HCT116 (cell line): ENCODE measurements around the gene CISTR. TPM values are rescaled to one million over a fixed set of nuclear protein-coding genes. Genes with fewer than 3 reads are reported as not detected.

Experiments
- ATAC-seq: fragments of 200-7000 bp; cut with Tn5 transposase; 2 replicates; pipeline ENCODE4 v1.9.1; 2020; ENCODE audit warnings: mild to moderate bottlenecking, moderate library complexity
- BruUV-seq: library from RNA; stranded (reverse); fragments of 400-500 nt; replicated peaks from 2 replicates; lab custom pipeline; 2021; lab: Mats Ljungman, UMichigan
- CTCF ChIA-PET: fragments of 300-600 bp; sonication (Branson Sonifier 250); formaldehyde crosslinking; loops from one replicate; lab custom pipeline; 2021; ENCODE audit warnings: antibody characterized with exemption; lab: Charles Lee
- POLR2A ChIA-PET: fragments of 300-600, 350-600 bp; sonication (Branson Sonifier 250); formaldehyde crosslinking; loops from one replicate; lab custom pipeline; 2021; ENCODE audit warnings: antibody characterized with exemption; lab: Charles Lee
- RAD21 ChIA-PET, 2 experiments: fragments of 300-600 bp; sonication (Branson Sonifier 250); formaldehyde crosslinking; loops; one replicate each; lab custom pipeline; 2023; ENCODE audit warnings: low total read pairs in 2 of 2; ENCODE audit not compliant: uncharacterized antibody in 2 of 2, unreplicated experiment in 2 of 2, low non-redundant PET in 1 of 2; lab: Charles Lee
- DNase-seq: peaks from one replicate; pipeline ENCODE4 v3.0.0-alpha.2; 2010; ENCODE audit warnings: low read depth, low spot score
- H2AFZ ChIP-seq: fragments of 200-600 bp; shearing (Covaris generic), sonication (generic); 2 replicates; pipeline ENCODE4 v1.6.1; 2017; ENCODE audit warnings: low read depth, mixed run types, mixed read lengths, antibody characterized with exemption, low read length; ENCODE audit not compliant: poor library complexity, severe bottlenecking
- H3K27ac ChIP-seq: 2 replicates; pipeline ENCODE4 v1.5.1; 2012; ENCODE audit warnings: low read depth, low read length
- H3K27me3 ChIP-seq: fragments of 200-600 bp; sonication (generic); 2 replicates; pipeline ENCODE4 v1.6.1; 2016; ENCODE audit warnings: mixed run types, low read length, mixed read lengths; ENCODE audit not compliant: insufficient read depth
- H3K36me3 ChIP-seq, 2 experiments: fragments of 200-500 bp in 1 of 2; fragments of 200-600 bp in 1 of 2; sonication (Bioruptor generic) in 1 of 2; sonication (generic) in 1 of 2; 2 replicates each; pipeline versions ENCODE4 v1.5.1 to v1.6.1; 2014 to 2016; ENCODE audit warnings: low read length in 2 of 2, inconsistent platforms in 1 of 2, mixed read lengths in 1 of 2, mixed run types in 1 of 2; ENCODE audit not compliant: insufficient read depth in 2 of 2, control insufficient read depth in 1 of 2
- H3K4me1 ChIP-seq, 2 experiments: fragments of 200-600 bp in 1 of 2; sonication (generic) in 1 of 2; 2 replicates each; pipeline versions ENCODE4 v1.5.1 to v1.6.1; 2012 to 2017; ENCODE audit warnings: low read length in 2 of 2, inconsistent platforms in 1 of 2, mild to moderate bottlenecking in 1 of 2, mixed read lengths in 1 of 2, mixed run types in 1 of 2, moderate library complexity in 1 of 2; ENCODE audit not compliant: insufficient read depth in 2 of 2, control insufficient read depth in 1 of 2
- H3K4me2 ChIP-seq: fragments of 200-600 bp; sonication (generic); 2 replicates; pipeline ENCODE4 v1.6.1; 2017; ENCODE audit warnings: mixed run types, low read length, mixed read lengths
- H3K4me3 ChIP-seq, 2 experiments: fragments of 200-600 bp in 1 of 2; sonication (generic) in 1 of 2; replicated peaks in 1 of 2; 2 replicates each; pipeline ENCODE4 v1.5.1; 2011 to 2016; ENCODE audit warnings: low read length in 2 of 2, control low read depth in 1 of 2, low read depth in 1 of 2, mild to moderate bottlenecking in 1 of 2, mixed read lengths in 1 of 2, mixed run types in 1 of 2
- H3K79me2 ChIP-seq: fragments of 200-600 bp; sonication (generic); 2 replicates; pipeline ENCODE4 v1.6.1; 2017; ENCODE audit warnings: mild to moderate bottlenecking, mixed run types, low read length, moderate library complexity, mixed read lengths; ENCODE audit not compliant: insufficient read depth
- H3K9ac ChIP-seq: fragments of 200-600 bp; sonication (generic); 2 replicates; pipeline ENCODE4 v1.6.1; 2016; ENCODE audit warnings: low read length, mixed read lengths
- H3K9me2 ChIP-seq: fragments of 200-600 bp; sonication (generic), shearing (Covaris generic); 2 replicates; pipeline ENCODE4 v1.6.1; 2017; ENCODE audit warnings: mixed run types, mild to moderate bottlenecking, moderate library complexity; ENCODE audit not compliant: insufficient read depth
- H3K9me3 ChIP-seq, 2 experiments: fragments of 200-500 bp in 1 of 2; fragments of 200-600 bp in 1 of 2; sonication (Bioruptor generic) in 1 of 2; sonication (generic) in 1 of 2; 2 replicates each; pipeline ENCODE4 v1.6.1; 2014 to 2017; ENCODE audit warnings: low read length in 2 of 2, mixed read lengths in 2 of 2, inconsistent platforms in 1 of 2, low read depth in 1 of 2, mild to moderate bottlenecking in 1 of 2, mixed run types in 1 of 2, moderate library complexity in 1 of 2; ENCODE audit not compliant: control insufficient read depth in 1 of 2, insufficient read depth in 1 of 2
- H4K20me1 ChIP-seq: fragments of 200-600 bp; sonication (generic), shearing (Covaris generic); 2 replicates; pipeline ENCODE4 v1.6.1; 2017; ENCODE audit warnings: mixed run types, mild to moderate bottlenecking, moderate library complexity; ENCODE audit not compliant: insufficient read depth
- CBX3 ChIP-seq: IDR thresholded peaks from 2 replicates; pipeline ENCODE4 v1.6.1; 2012; ENCODE audit warnings: low read depth
- CEBPB ChIP-seq: IDR thresholded peaks from 2 replicates; pipeline ENCODE4 v1.6.1; 2012; ENCODE audit warnings: low read depth
- EGR1 ChIP-seq: IDR thresholded peaks from 2 replicates; pipeline ENCODE4 v1.6.1; 2012; ENCODE audit warnings: low read depth
- ELF1 ChIP-seq: IDR thresholded peaks from 2 replicates; pipeline ENCODE4 v1.6.1; 2012; ENCODE audit warnings: low read depth, borderline replicate concordance
- EZH2 ChIP-seq: fragments of 200-600 bp; sonication (generic); IDR thresholded peaks from 2 replicates; pipeline ENCODE4 v1.6.1; 2017; ENCODE audit warnings: antibody characterized with exemption, mixed run types
- EZH2phosphoT487 ChIP-seq: fragments of 200-600 bp; IDR thresholded peaks from 2 replicates; pipeline ENCODE4 v1.6.1; 2018; ENCODE audit warnings: antibody characterized with exemption, borderline replicate concordance
- FOSL1 ChIP-seq: IDR thresholded peaks from 2 replicates; pipeline ENCODE4 v1.6.1; 2012; ENCODE audit warnings: low read depth
- JUND ChIP-seq: IDR thresholded peaks from 2 replicates; pipeline ENCODE4 v1.6.1; 2012
- MAX ChIP-seq: IDR thresholded peaks from 2 replicates; pipeline ENCODE4 v1.6.1; 2012
- POLR2A ChIP-seq: IDR thresholded peaks from 2 replicates; pipeline ENCODE4 v1.7.0; 2011; ENCODE audit warnings: borderline replicate concordance; ENCODE audit not compliant: insufficient read depth, insufficient read length; ENCODE audit errors: extremely low read depth
- POLR2AphosphoS5 ChIP-seq: IDR thresholded peaks from 2 replicates; pipeline ENCODE4 v1.6.1; 2011; ENCODE audit warnings: mild to moderate bottlenecking, low read depth, low read length, moderate library complexity
- RAD21 ChIP-seq: IDR thresholded peaks from 2 replicates; pipeline ENCODE4 v1.6.1; 2012; ENCODE audit warnings: low read depth, mild to moderate bottlenecking
- SIN3A ChIP-seq: IDR thresholded peaks from 2 replicates; pipeline ENCODE4 v1.6.1; 2012; ENCODE audit warnings: low read depth
- SP1 ChIP-seq: IDR thresholded peaks from 2 replicates; pipeline ENCODE4 v1.6.1; 2012; ENCODE audit warnings: low read depth
- SRF ChIP-seq: IDR thresholded peaks from 2 replicates; pipeline ENCODE4 v1.6.1; 2012; ENCODE audit warnings: low read depth
- TCF7L2 ChIP-seq: IDR thresholded peaks from 2 replicates; pipeline ENCODE4 v1.7.0; 2011; ENCODE audit warnings: borderline replicate concordance, inconsistent platforms; ENCODE audit not compliant: insufficient read depth, insufficient read length; ENCODE audit errors: extremely low read depth
- YY1 ChIP-seq: IDR thresholded peaks from 2 replicates; pipeline ENCODE4 v1.6.1; 2011; ENCODE audit warnings: low read length, low read depth, moderate library complexity, mild to moderate bottlenecking; ENCODE audit not compliant: insufficient replicate concordance; ENCODE audit errors: extremely low read depth
- ZFX ChIP-seq: fragments of 450-650 bp; IDR thresholded peaks from 2 replicates; pipeline ENCODE4 v1.6.1; 2017
- ZNF274 ChIP-seq: fragments of 200-500 bp; sonication (Bioruptor generic); IDR thresholded peaks from 2 replicates; pipeline ENCODE4 v1.6.1; 2014; ENCODE audit warnings: mild to moderate bottlenecking, low read depth, low read length, inconsistent platforms
- intact Hi-C: fragments of 100-400 bp; cut with micrococcal nuclease; formaldehyde crosslinking; loops from 2 replicates; pipeline ENCODE4 v1.10.0; 2022
- total RNA-seq: library from RNA; stranded (reverse); gene quantifications from one replicate; pipeline ENCODE4 v1.2.1, GENCODE V29; 2021; ENCODE audit not compliant: unreplicated experiment
- TF ChIP-seq, protein P1 (sequence below), 3 experiments: fragments of 200-600 bp in 1 of 3; sonication (generic) in 1 of 3; IDR thresholded peaks in 2 of 3; conservative IDR thresholded peaks in 1 of 3; 2 replicates each; pipeline ENCODE4 v1.5.1; 2012 to 2017; ENCODE audit warnings: low read depth in 2 of 3, low read length in 2 of 3, antibody characterized with exemption in 1 of 3, borderline replicate concordance in 1 of 3, control low read depth in 1 of 3, mild to moderate bottlenecking in 1 of 3, mixed read lengths in 1 of 3, mixed run types in 1 of 3, moderate library complexity in 1 of 3; ENCODE audit not compliant: insufficient read depth in 1 of 3

CISTR gene
- total RNA-seq, 1 experiment from 2014 or later, result not detected

DNA sequence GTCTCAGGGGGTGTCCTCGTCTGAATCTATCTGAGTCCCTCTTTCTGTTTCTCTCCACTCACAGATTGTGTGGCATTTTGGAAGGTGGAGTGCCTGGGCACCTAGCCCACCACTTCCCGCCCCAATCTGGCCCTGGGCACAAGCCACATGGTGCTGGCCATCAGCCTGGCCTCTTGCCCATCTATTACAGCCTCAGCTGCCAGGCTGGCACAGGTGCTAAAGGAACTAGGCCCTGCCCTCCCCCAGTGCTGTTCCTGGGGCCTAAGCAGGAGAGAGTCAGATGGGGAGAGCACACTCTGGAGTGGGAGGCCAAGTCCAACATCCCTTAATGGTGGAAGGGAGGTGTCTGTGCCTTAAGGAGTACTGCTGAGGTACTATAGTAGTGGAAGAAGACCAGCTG is 16.2 kb downstream of the CISTR start:
- H3K4me3 ChIP-seq, result no peak overlapping the region
- ATAC-seq, result no peak
- ChIA-PET CTCF (interaction anchor here (2.5 to 3.0 kb wide), 2 partner anchors 8 to 10 kb away, joined by 17 to 20 read pairs; no protein-coding TSS in a partner anchor), RAD21 (no interaction called here), POLR2A (no interaction called here)
- H3K9ac ChIP-seq, result no peak overlapping the region
- H4K20me1 ChIP-seq, result no peaks in the 10 kb centered on the region
- intact Hi-C loops, result no loop called here
- no peak overlapping the region for H2AFZ ChIP-seq
- H3K4me1 ChIP-seq, result peaks cover 2 to 7% of the 10 kb centered on the region in 2 experiments; a peak in 3 of 4 replicates
- H3K36me3 ChIP-seq, result no peaks in the 10 kb centered on the region
- no peak for DNase-seq
- H3K27ac ChIP-seq, result no peak overlapping the region
- no peaks in the 10 kb centered on the region for H3K9me2 ChIP-seq
- no peaks in the 10 kb centered on the region for H3K9me3 ChIP-seq
- no peaks in the 10 kb centered on the region for H3K79me2 ChIP-seq
- BruUV-seq, result no TSS peak
- H3K27me3 ChIP-seq, result no peaks in the 10 kb centered on the region
- TF ChIP-seq EZH2 (no peak), POLR2AphosphoS5 (no peak), YY1 (no peak), EZH2phosphoT487 (no peak), POLR2A (no peak), MAX (no peak), SP1 (no peak)
- no peak overlapping the region for H3K4me2 ChIP-seq

GRCh38 chr12:53734425-53734824 is 17.4 kb downstream of the CISTR start:
- RAD21 ChIA-PET, result no interaction called here
- CTCF ChIA-PET, result interaction anchor here (1.0 to 2.5 kb wide), 3 partner anchors 9 to 32 kb away, joined by 4 to 20 read pairs (median 5); no protein-coding TSS in a partner anchor
- BruUV-seq, result no TSS peak
- intact Hi-C loops, result no loop called here
- TF ChIP-seq EZH2phosphoT487 (no peak), RAD21 (no peak), CBX3 (no peak), CEBPB (no peak), TCF7L2 (no peak), SIN3A (no peak), ELF1 (no peak), FOSL1 (no peak), POLR2A (no peak), JUND (no peak), YY1 (no peak), EGR1 (no peak), ZFX (no peak), SRF (no peak), SP1 (no peak), ZNF274 (no peak), EZH2 (no peak)
- TF ChIP-seq, protein P1, sequence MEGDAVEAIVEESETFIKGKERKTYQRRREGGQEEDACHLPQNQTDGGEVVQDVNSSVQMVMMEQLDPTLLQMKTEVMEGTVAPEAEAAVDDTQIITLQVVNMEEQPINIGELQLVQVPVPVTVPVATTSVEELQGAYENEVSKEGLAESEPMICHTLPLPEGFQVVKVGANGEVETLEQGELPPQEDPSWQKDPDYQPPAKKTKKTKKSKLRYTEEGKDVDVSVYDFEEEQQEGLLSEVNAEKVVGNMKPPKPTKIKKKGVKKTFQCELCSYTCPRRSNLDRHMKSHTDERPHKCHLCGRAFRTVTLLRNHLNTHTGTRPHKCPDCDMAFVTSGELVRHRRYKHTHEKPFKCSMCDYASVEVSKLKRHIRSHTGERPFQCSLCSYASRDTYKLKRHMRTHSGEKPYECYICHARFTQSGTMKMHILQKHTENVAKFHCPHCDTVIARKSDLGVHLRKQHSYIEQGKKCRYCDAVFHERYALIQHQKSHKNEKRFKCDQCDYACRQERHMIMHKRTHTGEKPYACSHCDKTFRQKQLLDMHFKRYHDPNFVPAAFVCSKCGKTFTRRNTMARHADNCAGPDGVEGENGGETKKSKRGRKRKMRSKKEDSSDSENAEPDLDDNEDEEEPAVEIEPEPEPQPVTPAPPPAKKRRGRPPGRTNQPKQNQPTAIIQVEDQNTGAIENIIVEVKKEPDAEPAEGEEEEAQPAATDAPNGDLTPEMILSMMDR (IDR thresholded peaks at IDR 0.05 in 2 of 3, conservative IDR thresholded peaks at IDR 0.05 in 1 of 3; ENCODE audit: borderline replicate concordance in 1 of 3, insufficient read depth in 1 of 3, low read depth in 2 of 3, low read length in 2 of 3), result no peak
- TF ChIP-seq, all 23 proteins: peak for 0
- H3K4me3 ChIP-seq, result no peak overlapping the region
- H3K4me2 ChIP-seq, result no peak overlapping the region
- H2AFZ ChIP-seq, result no peak overlapping the region
- ATAC-seq, result no peak
- H3K27me3 ChIP-seq, result no peaks in the 10 kb centered on the region
- no peak for DNase-seq
- H3K79me2 ChIP-seq, result no peaks in the 10 kb centered on the region
- POLR2A ChIA-PET, result no interaction called here
- no peaks in the 10 kb centered on the region for H4K20me1 ChIP-seq
- no peak overlapping the region for H3K27ac ChIP-seq
- no peak overlapping the region for H3K9ac ChIP-seq
- peaks cover 2 to 7% of the 10 kb centered on the region in 2 experiments; a peak in 3 of 4 replicates for H3K4me1 ChIP-seq
- H3K36me3 ChIP-seq, result no peaks in the 10 kb centered on the region
- H3K9me3 ChIP-seq, result no peaks in the 10 kb centered on the region
- H3K9me2 ChIP-seq, result no peaks in the 10 kb centered on the region
